H1 (cell line): ENCODE measurements around the gene COG3. TPM values are rescaled to one million over a fixed set of nuclear protein-coding genes. Genes with fewer than 3 reads are reported as not detected.

Experiments
- CTCF ChIA-PET: fragments of 300-600 bp; sonication (Branson Sonifier 250); formaldehyde crosslinking; loops from one replicate; lab custom pipeline; 2021; ENCODE audit not compliant: partially characterized antibody; lab: Charles Lee
- POLR2A ChIA-PET: fragments of 300-600 bp; sonication (Branson Sonifier 250); formaldehyde crosslinking; loops from one replicate; lab custom pipeline; 2021; ENCODE audit warnings: inconsistent platforms; ENCODE audit not compliant: partially characterized antibody; lab: Charles Lee
- DNase-seq, 2 experiments: peaks; one replicate each; pipeline versions ENCODE4 v3.0.0 to v3.0.0-alpha.2; 2010 to 2022; ENCODE audit warnings: low spot score in 2 of 2, low read depth in 1 of 2, mixed read lengths in 1 of 2
- FAIRE-seq: peaks from 2 replicates; lab custom pipeline; 2011; peaks lifted over from hg19 to GRCh38; lab: Jason Lieb, UNC
- H2AFZ ChIP-seq: 2 replicates; pipeline ENCODE4 v1.8.1; 2012; ENCODE audit warnings: low read length, inconsistent platforms
- H2AK5ac ChIP-seq: 2 replicates; pipeline ENCODE4 v1.6.1; 2013; ENCODE audit warnings: low read depth, low read length
- H2BK120ac ChIP-seq: replicated peaks from 2 replicates; pipeline ENCODE3; 2013; ENCODE audit warnings: low read depth, low read length, inconsistent platforms
- H2BK12ac ChIP-seq: 2 replicates; pipeline ENCODE4 v1.6.1; 2013; ENCODE audit warnings: low read depth, low read length
- H2BK15ac ChIP-seq: 2 replicates; pipeline ENCODE4 v1.6.1; 2013; ENCODE audit warnings: low read length
- H2BK20ac ChIP-seq: 2 replicates; pipeline ENCODE4 v1.6.1; 2013; ENCODE audit warnings: low read length
- H2BK5ac ChIP-seq: 2 replicates; pipeline ENCODE4 v1.6.1; 2013; ENCODE audit warnings: low read depth, low read length
- H3K14ac ChIP-seq: 2 replicates; pipeline ENCODE4 v1.6.1; 2013; ENCODE audit warnings: inconsistent platforms; ENCODE audit not compliant: insufficient read length
- H3K18ac ChIP-seq: 2 replicates; pipeline ENCODE4 v1.6.1; 2013; ENCODE audit warnings: low read length; ENCODE audit errors: extremely low read depth
- H3K23ac ChIP-seq: 2 replicates; pipeline ENCODE4 v1.6.1; 2013; ENCODE audit warnings: inconsistent platforms; ENCODE audit not compliant: insufficient read length
- H3K23me2 ChIP-seq: 2 replicates; pipeline ENCODE4 v1.6.1; 2013; ENCODE audit warnings: low read depth, low read length
- H3K27ac ChIP-seq: 2 replicates; pipeline ENCODE4 v1.6.1; 2011; ENCODE audit warnings: low read depth, low read length, inconsistent platforms
- H3K27me3 ChIP-seq, 4 experiments: replicated peaks in 1 of 4; 1 replicate in 1 of 4; 2 replicates in 3 of 4; pipeline versions ENCODE4 v1.6.1 to v1.8.1; 2011 to 2013; ENCODE audit warnings: low read length in 3 of 4, mild to moderate bottlenecking in 3 of 4, inconsistent platforms in 2 of 4, mixed read lengths in 2 of 4, moderate library complexity in 1 of 4; ENCODE audit not compliant: control insufficient read depth in 3 of 4, insufficient read depth in 3 of 4; ENCODE audit errors: extremely low read depth in 1 of 4
- H3K36me3 ChIP-seq, 4 experiments: 2 replicates each; pipeline versions ENCODE4 v1.6.1 to v1.8.1; 2011 to 2013; ENCODE audit warnings: mild to moderate bottlenecking in 4 of 4, low read length in 3 of 4, moderate library complexity in 2 of 4, control low read depth in 1 of 4, inconsistent platforms in 1 of 4; ENCODE audit not compliant: insufficient read depth in 4 of 4, control insufficient read depth in 2 of 4
- H3K4ac ChIP-seq: replicated peaks from 2 replicates; pipeline ENCODE3; 2013; ENCODE audit warnings: low read length, low read depth, mixed read lengths, inconsistent platforms; ENCODE audit not compliant: insufficient read length
- H3K4me1 ChIP-seq, 4 experiments: replicated peaks in 1 of 4; 1 replicate in 1 of 4; 2 replicates in 3 of 4; pipeline versions ENCODE4 v1.6.1 to v1.8.1; 2011 to 2013; ENCODE audit warnings: low read length in 3 of 4, inconsistent platforms in 2 of 4, mixed read lengths in 1 of 4; ENCODE audit not compliant: insufficient read depth in 4 of 4, control insufficient read depth in 3 of 4
- H3K4me2 ChIP-seq, 2 experiments: 2 replicates each; pipeline versions ENCODE4 v1.6.1 to v1.8.1; 2011 to 2013; ENCODE audit warnings: low read depth in 2 of 2, low read length in 2 of 2, control low read depth in 1 of 2, inconsistent platforms in 1 of 2, mild to moderate bottlenecking in 1 of 2; ENCODE audit not compliant: insufficient read depth in 1 of 2
- H3K4me3 ChIP-seq, 4 experiments: fragments of 200-600, 300-600 bp in 1 of 4; sonication (generic), shearing (Covaris generic), sonication (Bioruptor Twin) in 1 of 4; 2 replicates each; pipeline versions ENCODE4 v1.5.1 to v1.8.1; 2011 to 2016; ENCODE audit warnings: low read length in 4 of 4, low read depth in 3 of 4, control low read depth in 2 of 4, inconsistent platforms in 2 of 4, mild to moderate bottlenecking in 2 of 4, mixed read lengths in 1 of 4, moderate library complexity in 1 of 4; ENCODE audit not compliant: insufficient read depth in 2 of 4; ENCODE audit errors: extremely low read depth in 1 of 4
- H3K56ac ChIP-seq: replicated peaks from 2 replicates; pipeline ENCODE3; 2013; ENCODE audit warnings: low read depth, mild to moderate bottlenecking, mixed read lengths, low read length, inconsistent platforms; ENCODE audit not compliant: insufficient read length
- H3K79me1 ChIP-seq: 2 replicates; pipeline ENCODE4 v1.6.1; 2013; ENCODE audit warnings: low read depth, low read length, control low read depth
- H3K79me2 ChIP-seq, 2 experiments: 2 replicates each; pipeline versions ENCODE4 v1.6.1 to v1.8.1; 2012 to 2013; ENCODE audit warnings: low read length in 2 of 2, mild to moderate bottlenecking in 2 of 2, inconsistent platforms in 1 of 2; ENCODE audit not compliant: insufficient read depth in 2 of 2, control insufficient read depth in 1 of 2
- H3K9ac ChIP-seq, 4 experiments: replicated peaks in 1 of 4; 1 replicate in 1 of 4; 2 replicates in 3 of 4; pipeline versions ENCODE4 v1.6.1 to v1.8.1; 2011 to 2013; ENCODE audit warnings: low read depth in 3 of 4, low read length in 3 of 4, control low read depth in 2 of 4, mild to moderate bottlenecking in 2 of 4, moderate library complexity in 2 of 4, inconsistent platforms in 1 of 4; ENCODE audit errors: extremely low read depth in 1 of 4
- H3K9me3 ChIP-seq, 2 experiments: 2 replicates each; pipeline versions ENCODE4 v1.6.1 to v1.8.1; 2012 to 2013; ENCODE audit warnings: mild to moderate bottlenecking in 2 of 2, moderate library complexity in 2 of 2, control low read depth in 1 of 2, inconsistent platforms in 1 of 2, low read depth in 1 of 2, low read length in 1 of 2, mixed read lengths in 1 of 2; ENCODE audit not compliant: insufficient read depth in 2 of 2
- H4K20me1 ChIP-seq, 2 experiments: replicated peaks in 1 of 2; 2 replicates each; pipeline versions ENCODE3 to v1.8.1; 2011 to 2013; ENCODE audit warnings: inconsistent platforms in 2 of 2, low read length in 2 of 2, mild to moderate bottlenecking in 1 of 2; ENCODE audit not compliant: insufficient read depth in 2 of 2, control insufficient read depth in 1 of 2
- H4K5ac ChIP-seq: 2 replicates; pipeline ENCODE4 v1.6.1; 2013; ENCODE audit warnings: low read length, low read depth, mixed read lengths, inconsistent platforms; ENCODE audit not compliant: insufficient read length
- H4K8ac ChIP-seq: 2 replicates; pipeline ENCODE4 v1.8.0; 2013; ENCODE audit warnings: mild to moderate bottlenecking, moderate library complexity, low read length, inconsistent platforms; ENCODE audit not compliant: insufficient read depth; ENCODE audit errors: extremely low read depth
- H4K91ac ChIP-seq: replicated peaks from 2 replicates; pipeline ENCODE3; 2013; ENCODE audit warnings: low read length, mixed read lengths, inconsistent platforms; ENCODE audit not compliant: insufficient read length
- CBX5 ChIP-seq: fragments of 300-800, 300-1000 bp; sonication (generic); IDR thresholded peaks from 2 replicates; pipeline ENCODE4 v1.7.1; 2016; ENCODE audit warnings: antibody characterized with exemption, low read length, low read depth
- CEBPB ChIP-seq: IDR thresholded peaks from 2 replicates; pipeline ENCODE4 v1.6.1; 2012; ENCODE audit warnings: low read depth, low read length
- CREB1 ChIP-seq: IDR thresholded peaks from 2 replicates; pipeline ENCODE4 v1.6.1; 2012; ENCODE audit warnings: inconsistent platforms
- HDAC2 ChIP-seq, 2 experiments: fragments of 300-600 bp in 1 of 2; sonication (generic) in 1 of 2; IDR thresholded peaks; 2 replicates each; pipeline ENCODE4 v1.6.1; 2011 to 2012; ENCODE audit warnings: low read depth in 2 of 2, low read length in 2 of 2, mild to moderate bottlenecking in 2 of 2, moderate library complexity in 2 of 2, borderline replicate concordance in 1 of 2, inconsistent platforms in 1 of 2
- HDAC6 ChIP-seq: IDR thresholded peaks from one replicate; pipeline ENCODE4 v1.7.1; 2012; ENCODE audit warnings: low read depth, mild to moderate bottlenecking, inconsistent platforms, low read length, moderate library complexity
- KDM1A ChIP-seq: fragments of 200-600, 300-600 bp; sonication (generic); IDR thresholded peaks from 2 replicates; pipeline ENCODE4 v1.7.1; 2016; ENCODE audit warnings: mild to moderate bottlenecking, low read length, borderline replicate concordance
- SIRT6 ChIP-seq: IDR thresholded peaks from one replicate; pipeline ENCODE4 v1.7.1; 2012; ENCODE audit warnings: low read length, inconsistent platforms
- SRF ChIP-seq: IDR thresholded peaks from 2 replicates; pipeline ENCODE4 v1.6.1; 2011; ENCODE audit warnings: mild to moderate bottlenecking, low read depth, low read length, moderate library complexity
- TCF12 ChIP-seq: IDR thresholded peaks from 2 replicates; pipeline ENCODE4 v1.6.1; 2011; ENCODE audit warnings: low read depth, mild to moderate bottlenecking, low read length
- YY1 ChIP-seq: IDR thresholded peaks from 2 replicates; pipeline ENCODE4 v1.6.1; 2011; ENCODE audit warnings: low read depth, mild to moderate bottlenecking, low read length
- WGBS, 2 experiments: shearing (Covaris generic) in 1 of 2; methylation state at CpG; one replicate each; pipeline versions ENCODE4 v1.1.6 to v1.1.7; 2013 to 2015; ENCODE audit warnings: low lambda C conversion rate in 2 of 2, mixed read lengths in 2 of 2, inconsistent platforms in 1 of 2, low coverage in 1 of 2, missing lambda C conversion rate in 1 of 2; ENCODE audit not compliant: insufficient replicate concordance in 2 of 2, insufficient coverage in 1 of 2, insufficient read length in 1 of 2; ENCODE audit errors: extremely low coverage in 1 of 2, missing lambda C conversion rate in 1 of 2; 5-methylcytosine and 5-hydroxymethylcytosine counted together
- polyA plus RNA-seq, 7 experiments: library from polyadenylated mRNA; depleted of rRNA in 3 of 7; stranded (reverse) in 5 of 7; unstranded in 2 of 7; fragments of >200 nt in 5 of 7; fragments of 200-250 nt in 2 of 7; gene quantifications; 1 replicate in 5 of 7; 2 replicates in 1 of 7; 4 replicates in 1 of 7; pipeline versions ENCODE4 v1.2.1 to v1.2.3, GENCODE V29; 2011 to 2013; ENCODE audit warnings: missing spikeins in 2 of 7, mixed read lengths in 2 of 7
- total RNA-seq: library from RNA; stranded (reverse); fragmentation: NEBNext Ultra II Directional; extraction: Animal tissue kit (Norgen Biotek cat#: 25700); gene quantifications from 2 replicates; pipeline ENCODE4 v1.2.1, GENCODE V29; 2021

Gene COG3
- total and polyA plus RNA-seq, 2 of the 8 experiments (the other 6 are each of a cell fraction or from before 2014, with no cell fraction given) = 12.7 to 13.5 TPM

DNA sequence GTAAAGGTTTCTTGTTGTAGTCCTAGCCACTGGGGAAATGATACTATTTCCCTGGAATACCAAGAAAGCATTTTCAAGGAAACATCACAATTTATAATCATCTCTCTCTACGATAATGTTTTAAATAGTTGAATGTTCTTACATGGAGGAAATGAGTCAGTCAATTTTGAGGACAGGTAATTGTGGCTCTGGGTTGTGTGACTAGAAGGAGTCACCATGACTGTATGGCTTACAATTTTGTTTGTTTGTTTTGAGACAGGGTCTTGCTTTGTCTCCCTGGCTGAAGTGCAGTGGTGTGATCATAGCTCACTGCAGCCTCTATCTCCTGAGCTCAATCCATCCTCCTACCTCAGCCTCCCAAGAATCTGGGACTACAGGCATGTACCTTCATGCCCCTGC is 47.4 kb downstream of the COG3 start:
- no peaks in the 10 kb centered on the region for H3K79me1 ChIP-seq
- H4K91ac ChIP-seq = no peak overlapping the region
- H3K9me3 ChIP-seq = no peaks in the 10 kb centered on the region
- no peak overlapping the region for H3K4me3 ChIP-seq
- no peak overlapping the region for H2BK120ac ChIP-seq
- no peak overlapping the region for H2BK20ac ChIP-seq
- no peaks in the 10 kb centered on the region for H3K23me2 ChIP-seq
- H3K36me3 ChIP-seq = peaks cover 4 to 52% (median 25%) of the 10 kb centered on the region in 4 experiments
- H3K27me3 ChIP-seq = no peaks in the 10 kb centered on the region
- ChIA-PET CTCF (interaction anchor here (0.6 to 2.1 kb wide), 7 partner anchors 9 to 402 kb away, joined by 3 to 7 read pairs (median 3); no protein-coding TSS in a partner anchor), POLR2A (no interaction called here)
- H3K4ac ChIP-seq = no peak overlapping the region
- no peaks in the 10 kb centered on the region for H3K4me1 ChIP-seq
- TF ChIP-seq KDM1A (no peak), CREB1 (no peak), YY1 (no peak), TCF12 (no peak), CBX5 (no peak), SIRT6 (no peak), HDAC6 (no peak), SRF (no peak), HDAC2 (IDR thresholded peaks at IDR 0.05; ENCODE audit: borderline replicate concordance in 1 of 2, low read depth in 2 of 2, low read length in 2 of 2) (no peak), CEBPB (no peak)
- H2AFZ ChIP-seq = no peak overlapping the region
- no peak overlapping the region for H4K8ac ChIP-seq
- no peak overlapping the region for H3K23ac ChIP-seq
- no peak overlapping the region for H2BK12ac ChIP-seq
- no peak overlapping the region for H2AK5ac ChIP-seq
- DNase-seq (no peak), FAIRE-seq (no peak)
- H3K27ac ChIP-seq = no peak overlapping the region
- H4K20me1 ChIP-seq = peaks cover 0 to 2% of the 10 kb centered on the region in 2 experiments
- H3K56ac ChIP-seq = no peak overlapping the region
- H3K18ac ChIP-seq = no peak overlapping the region
- H2BK15ac ChIP-seq = no peak overlapping the region
- no peak overlapping the region for H3K4me2 ChIP-seq
- no peaks in the 10 kb centered on the region for H3K79me2 ChIP-seq
- H2BK5ac ChIP-seq = no peak overlapping the region
- no peak overlapping the region for H3K14ac ChIP-seq
- H3K9ac ChIP-seq = no peak overlapping the region
- H4K5ac ChIP-seq = no peak overlapping the region
- WGBS, 2 experiments = 100% methylated on average over 1 of the region's 1 CpG; no CpG with 5 or more reads in 1 of the 2 experiments
